ENCODE results near the gene SMCO4.
"Not testable (repeated sequence)": the region's sequence is repeated elsewhere in the genome, so short reads cannot be mapped to it uniquely, and the experiment has no call there.

The SMCO4 gene

DNA sequence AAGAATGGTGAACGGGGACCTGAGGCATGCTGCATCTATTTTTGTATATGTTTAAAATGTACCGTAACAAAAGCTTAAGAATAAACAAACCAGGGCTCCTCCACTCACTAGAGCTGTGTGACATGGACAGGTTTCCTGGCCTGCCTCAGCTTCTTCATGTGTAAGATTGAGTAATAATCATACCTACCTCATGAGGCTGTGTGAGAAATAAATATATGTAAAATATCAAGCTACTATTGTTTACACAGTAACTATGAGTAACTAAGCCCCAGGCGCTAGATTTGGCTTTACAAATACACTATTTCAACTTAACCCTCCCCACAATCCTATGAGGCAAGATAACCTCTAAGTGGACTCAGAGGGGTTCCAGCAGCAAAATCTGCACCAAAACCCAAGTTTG lies 66.4 kb downstream of the SMCO4 start:
- DNase-seq (ENCODE audit: low spot score), result no peak

DNA sequence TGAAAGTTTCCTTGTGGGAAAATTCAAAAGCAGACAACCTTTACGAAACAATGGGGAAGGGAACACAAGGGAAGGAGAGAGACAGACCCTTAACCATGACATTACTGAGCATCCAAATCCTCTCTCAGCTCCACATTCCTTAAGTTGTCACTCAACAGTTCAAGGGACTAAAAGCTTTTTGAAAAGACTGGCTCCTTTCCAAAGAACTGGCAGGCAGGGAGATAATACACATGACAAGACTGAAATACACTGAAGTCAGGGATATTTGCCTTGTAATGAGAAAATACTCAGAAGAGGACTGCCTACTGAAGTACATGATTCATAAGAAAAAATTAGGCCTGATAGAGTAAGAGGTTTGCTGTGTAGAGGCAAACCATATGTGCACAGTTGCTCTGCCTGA lies 69.1 kb downstream of the SMCO4 start:
- no peak for DNase-seq (ENCODE audit: low spot score)

DNA sequence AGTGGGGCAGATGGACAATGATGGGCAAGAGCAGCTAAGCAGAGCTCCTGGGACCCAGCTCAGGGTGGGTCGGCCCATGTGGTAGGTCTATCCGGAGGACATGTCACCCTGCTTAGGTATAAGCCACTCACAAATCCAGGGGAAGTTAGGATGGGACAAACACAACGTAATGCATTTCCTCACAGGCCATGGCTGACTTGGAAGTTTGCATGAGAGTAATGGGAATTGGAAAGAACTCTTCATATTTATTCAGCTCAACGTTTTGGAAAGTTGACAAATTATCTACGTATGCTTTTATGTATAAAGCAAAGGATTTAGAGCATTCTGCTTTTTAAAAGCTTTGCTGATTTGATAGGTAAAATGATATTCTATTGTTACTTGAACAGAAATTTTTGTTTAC lies 74.9 kb downstream of the SMCO4 start:
- no peak for DNase-seq (ENCODE audit: low spot score)

DNA sequence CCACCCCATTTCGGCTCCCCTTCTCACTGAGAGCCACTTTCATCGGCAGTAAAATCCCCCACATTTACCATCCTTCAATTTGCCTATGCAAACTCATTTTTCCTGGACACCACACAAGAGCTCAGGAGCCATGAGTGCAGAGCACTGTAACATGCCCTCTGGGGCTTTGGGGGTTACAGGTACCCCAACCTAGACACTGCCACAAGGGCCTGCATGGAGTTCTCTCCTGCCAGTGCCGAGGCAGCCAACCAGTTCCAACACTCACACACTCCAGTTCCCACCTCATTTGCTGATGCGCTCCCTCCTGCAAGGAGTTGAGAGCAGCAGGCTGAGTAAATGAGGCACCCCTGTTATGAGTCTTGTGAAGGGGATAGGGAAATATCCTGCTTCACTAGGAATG lies 76.1 kb downstream of the SMCO4 start:
- DNase-seq (ENCODE audit: low spot score), result no peak

DNA sequence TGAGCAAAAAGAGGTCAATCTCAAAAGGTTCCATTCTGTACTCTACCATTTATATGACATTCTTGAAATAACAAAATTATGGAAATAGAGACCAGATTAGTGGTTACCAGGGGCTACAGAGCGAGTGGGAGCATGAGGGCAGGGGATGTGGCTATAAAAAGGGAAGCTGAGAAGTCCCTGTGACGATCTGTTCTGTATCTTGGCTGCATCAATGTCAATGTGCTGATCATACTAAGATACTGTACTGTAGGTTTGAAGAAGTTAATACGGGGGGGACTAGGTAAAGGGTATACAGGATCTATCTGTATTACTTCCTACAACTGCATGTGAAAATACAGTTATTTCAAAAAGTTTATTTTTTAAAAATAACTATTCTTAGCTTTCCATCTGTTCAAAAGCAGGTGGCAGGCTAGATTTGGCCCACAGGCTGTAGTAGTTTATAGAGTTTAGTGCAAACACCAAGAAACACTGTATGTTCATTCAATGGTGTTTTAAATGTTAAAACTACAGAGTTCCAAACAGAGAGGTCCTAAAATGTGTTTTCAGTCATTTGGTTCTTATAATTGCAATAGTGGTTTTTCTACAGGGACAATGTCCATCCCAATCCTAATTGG lies 78.2 kb downstream of the SMCO4 start:
- DNase-seq (ENCODE audit: low spot score), result no peak

DNA sequence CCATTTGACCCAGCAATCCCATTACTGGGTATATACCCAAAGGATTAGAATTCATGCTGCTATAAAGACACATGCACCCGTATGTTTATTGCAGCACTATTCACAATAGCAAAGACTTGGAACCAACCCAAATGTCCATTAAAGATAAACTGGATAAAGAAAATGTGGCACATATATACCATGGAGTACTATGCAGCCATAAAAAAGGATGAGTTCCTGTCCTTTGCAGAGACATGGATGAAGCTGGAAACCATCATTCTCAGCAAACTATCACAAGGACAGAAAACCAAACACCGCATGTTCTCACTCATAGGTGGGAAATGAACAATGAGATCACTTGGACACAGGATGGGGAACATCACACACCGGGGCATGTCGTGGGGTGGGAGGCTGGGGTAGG lies 79.5 kb downstream of the SMCO4 start:
- not testable (repeated sequence) for DNase-seq (ENCODE audit: low spot score)

DNA sequence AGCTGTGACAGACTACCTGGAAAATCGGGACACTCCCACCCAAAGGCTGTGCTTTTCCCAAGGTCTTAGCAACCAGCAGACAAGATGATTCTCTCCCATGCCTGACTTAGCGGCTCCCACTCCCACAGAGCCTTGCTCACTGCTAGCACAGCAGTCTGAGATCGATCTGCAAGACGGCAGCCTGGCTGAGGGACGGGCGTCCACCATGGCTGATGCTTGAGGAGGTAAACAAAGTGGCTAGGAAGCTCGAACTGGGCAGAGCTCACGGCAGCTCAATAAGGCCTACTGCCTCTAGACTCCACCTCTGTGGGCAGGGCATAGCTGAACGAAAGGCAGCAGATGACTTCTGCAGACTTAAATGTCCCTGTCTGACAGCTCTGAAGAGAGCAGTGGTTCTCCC lies 84.9 kb downstream of the SMCO4 start:
- no peak for DNase-seq (ENCODE audit: low spot score)

DNA sequence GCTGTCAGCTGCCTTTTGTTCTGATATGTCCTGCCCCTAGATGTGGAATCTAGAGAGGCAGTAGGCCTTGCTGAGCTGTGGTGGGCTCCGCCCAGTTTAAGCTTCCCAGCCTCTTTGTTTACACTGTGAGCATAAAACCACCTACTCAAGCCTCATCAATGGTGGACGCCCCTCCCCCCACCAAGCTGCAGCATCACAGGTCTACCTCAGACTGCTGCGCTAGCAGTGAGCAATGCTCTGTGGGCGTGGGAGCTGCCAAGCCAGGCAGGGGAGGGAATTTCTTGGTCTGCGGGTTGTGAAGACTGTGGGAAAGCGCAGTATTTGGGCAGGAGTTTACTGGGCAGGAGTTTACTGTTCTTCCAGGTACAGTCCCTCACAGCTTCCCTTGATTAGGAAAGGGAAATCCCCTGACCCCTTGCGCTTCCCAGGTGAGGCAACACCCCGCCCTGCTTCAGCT lies 98.5 kb downstream of the SMCO4 start:
- DNase-seq (ENCODE audit: low spot score), result no peak

DNA sequence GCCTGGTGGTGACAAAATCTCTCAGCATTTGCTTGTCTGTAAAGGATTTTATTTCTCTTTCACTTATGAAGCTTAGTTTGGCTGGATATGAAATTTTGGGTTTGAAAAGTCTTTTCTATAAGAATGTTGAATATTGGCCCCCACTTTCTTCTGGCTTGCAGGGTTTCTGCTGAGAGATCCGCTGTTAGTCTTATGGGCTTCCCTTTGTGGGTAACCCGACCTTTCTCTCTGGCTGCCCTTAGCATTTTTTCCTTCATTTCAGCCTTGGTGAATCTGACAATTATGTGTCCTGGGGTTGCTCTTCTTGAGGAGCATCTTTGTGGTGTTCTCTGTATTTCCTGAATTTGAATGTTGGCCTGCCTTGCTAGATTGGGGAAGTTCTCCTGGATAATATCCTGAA lies 100.0 kb downstream of the SMCO4 start:
- not testable (repeated sequence) for DNase-seq (ENCODE audit: low spot score)

DNA sequence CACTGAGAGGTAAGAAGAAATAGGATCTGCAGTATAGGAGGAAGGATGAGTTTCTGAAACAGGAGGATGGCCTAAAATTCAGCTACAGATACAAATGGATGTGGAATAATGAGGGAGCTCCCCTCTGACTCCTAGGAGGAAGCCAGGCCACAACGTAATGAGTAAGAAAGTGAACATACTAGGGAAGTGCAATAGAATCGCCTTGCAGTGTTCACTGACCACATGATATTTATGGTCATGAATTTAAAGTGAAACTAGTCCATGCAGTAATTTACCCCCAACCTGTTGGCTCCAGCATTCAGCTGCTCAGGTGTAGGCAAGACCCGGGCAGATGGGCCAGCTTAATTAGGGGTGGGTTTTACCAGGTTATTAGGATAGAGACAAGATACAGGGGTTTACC lies 110.9 kb downstream of the SMCO4 start:
- no peak for DNase-seq (ENCODE audit: low spot score)
